NCI-H146 (cell line): ENCODE results near the gene PYDC1.
"Not testable (repeated sequence)": the region's sequence is repeated elsewhere in the genome, so short reads cannot be mapped to it uniquely, and the experiment has no call there.

Experiments
- DNase-seq: peaks from one replicate; lab custom pipeline; 2025; lab: John Stamatoyannopoulos, UW

The PYDC1 gene

DNA sequence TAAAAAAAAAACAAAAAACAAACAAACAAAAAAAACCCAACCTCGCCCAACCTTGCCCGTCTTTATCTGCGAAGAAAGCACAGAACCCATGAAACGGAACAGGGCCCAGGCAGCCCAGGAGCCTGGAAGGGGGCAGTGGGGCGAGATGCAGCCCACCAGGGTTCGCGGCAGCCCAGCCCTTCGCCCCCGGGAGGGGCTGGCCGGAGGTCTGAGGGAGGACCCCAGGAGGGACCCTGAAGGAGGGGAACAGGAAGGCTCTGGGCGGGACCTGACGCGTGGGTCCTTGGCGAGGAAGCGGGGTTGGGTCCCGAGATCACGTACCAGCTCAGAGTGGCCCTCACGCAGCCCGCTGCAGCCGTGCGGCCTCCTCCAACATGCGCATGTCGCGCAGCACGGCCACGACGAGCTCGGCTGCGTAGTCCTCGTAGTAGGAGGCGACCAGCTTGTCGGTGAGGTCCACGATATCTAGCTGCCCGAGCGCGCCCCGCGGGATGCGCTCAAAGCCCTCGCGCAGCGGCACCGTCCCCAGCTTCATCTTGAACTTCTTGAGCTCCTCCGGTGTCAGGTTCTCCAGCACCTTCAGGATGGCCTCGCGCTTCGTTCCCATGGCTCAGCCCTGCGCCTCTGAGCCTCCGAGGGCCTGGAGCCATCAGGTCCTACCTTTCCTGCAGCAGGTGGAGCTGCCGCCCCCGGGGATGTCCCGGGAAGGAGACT lies at the start of gene PYDC1:
Gene PYDC1 (minus strand): TSS at position 714 of the 714 bp plus-strand sequence. CDS start 107 bp downstream, at position 607.
- no peak for DNase-seq

DNA sequence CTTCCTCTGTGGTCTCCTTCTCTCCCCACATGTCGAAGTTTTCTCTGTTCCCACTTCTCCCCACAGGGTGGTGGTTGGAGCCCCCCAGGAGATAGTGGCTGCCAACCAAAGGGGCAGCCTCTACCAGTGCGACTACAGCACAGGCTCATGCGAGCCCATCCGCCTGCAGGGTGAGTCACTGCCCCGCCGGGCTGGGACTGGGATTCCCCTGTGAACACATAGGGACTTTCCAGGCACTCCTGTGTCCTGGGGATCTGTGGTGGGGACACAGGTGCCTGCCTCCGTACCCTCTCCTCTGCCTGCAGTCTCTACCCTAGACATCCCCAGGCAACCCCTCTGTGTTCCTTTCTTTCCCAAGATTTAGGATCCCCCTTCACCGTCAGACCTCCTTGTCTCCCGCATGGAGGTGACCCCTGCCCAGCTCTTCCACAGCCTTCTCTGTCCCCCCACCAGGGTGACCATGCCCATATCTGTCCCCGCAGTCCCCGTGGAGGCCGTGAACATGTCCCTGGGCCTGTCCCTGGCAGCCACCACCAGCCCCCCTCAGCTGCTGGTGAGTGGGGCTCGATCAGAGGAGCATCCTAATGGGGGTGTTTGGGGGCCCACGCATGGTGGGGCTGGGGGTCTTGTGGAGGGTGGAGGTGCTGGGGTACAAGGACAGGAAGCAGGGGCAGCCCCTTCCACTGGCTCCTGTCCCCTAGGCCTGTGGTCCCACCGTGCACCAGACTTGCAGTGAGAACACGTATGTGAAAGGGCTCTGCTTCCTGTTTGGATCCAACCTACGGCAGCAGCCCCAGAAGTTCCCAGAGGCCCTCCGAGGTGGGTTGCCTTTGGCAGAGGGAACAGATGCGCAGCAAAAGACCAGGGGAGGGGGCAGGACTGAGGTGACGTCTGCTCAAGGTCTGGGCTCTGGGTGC lies 48.7 kb upstream of the PYDC1 start:
- DNase-seq, result no peak

DNA sequence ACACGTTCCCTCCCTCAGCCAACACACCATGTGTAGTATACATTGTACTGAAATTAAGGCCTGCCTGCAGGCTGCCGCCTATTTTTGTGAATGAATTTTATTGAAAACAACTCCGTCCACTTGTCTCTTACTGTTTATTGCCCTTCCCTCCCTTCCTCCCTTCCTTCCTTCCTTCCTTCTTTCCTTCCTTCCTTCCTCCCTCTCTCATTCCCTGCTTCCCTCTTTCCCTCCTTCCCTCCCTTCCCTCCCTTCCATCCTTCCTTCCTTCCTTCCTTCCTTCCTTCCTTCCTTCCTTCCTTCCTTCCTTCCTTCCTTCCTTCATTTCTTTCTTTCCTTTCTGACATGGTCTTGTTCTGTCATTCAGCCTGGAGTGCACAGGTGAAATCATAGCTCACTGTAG lies 45.1 kb upstream of the PYDC1 start:
- no peak for DNase-seq

DNA sequence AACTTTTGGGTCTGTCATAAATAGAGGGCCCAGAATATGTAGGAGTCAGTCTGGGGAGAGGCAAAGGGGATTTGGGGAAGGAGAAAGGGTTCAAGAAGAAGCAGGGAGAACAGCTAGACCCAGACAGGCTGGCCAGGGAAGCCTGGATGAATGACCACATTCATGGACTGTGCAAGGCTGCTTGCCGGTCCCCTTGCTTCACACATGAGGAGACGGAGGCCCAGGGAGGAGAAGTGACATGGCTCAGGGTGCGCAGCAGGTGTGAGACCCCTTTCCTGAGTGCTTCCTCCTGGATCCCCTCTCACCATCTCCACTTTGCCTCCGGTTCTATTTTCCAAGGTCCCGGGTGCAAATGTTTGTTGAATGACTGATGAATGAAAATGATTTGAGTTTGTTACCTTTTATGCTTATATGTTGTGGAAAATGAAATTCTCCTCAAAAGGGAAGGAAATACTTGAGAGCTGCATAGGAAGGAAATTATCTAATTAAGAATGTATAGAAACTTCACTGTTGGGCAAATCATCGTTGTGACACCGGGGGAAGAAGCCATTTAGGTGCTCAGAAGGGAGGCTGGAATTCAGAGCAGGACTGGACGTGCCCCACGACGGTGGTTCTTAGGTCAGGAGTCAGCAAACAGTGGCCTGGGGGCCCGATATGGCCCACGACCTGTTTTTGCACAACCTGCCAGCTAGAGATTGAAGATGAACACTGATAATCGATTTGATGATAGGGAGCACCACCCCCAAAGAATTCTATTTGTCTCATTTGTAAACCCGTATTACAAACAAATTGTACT lies 43.4 kb upstream of the PYDC1 start:
- no peak for DNase-seq

DNA sequence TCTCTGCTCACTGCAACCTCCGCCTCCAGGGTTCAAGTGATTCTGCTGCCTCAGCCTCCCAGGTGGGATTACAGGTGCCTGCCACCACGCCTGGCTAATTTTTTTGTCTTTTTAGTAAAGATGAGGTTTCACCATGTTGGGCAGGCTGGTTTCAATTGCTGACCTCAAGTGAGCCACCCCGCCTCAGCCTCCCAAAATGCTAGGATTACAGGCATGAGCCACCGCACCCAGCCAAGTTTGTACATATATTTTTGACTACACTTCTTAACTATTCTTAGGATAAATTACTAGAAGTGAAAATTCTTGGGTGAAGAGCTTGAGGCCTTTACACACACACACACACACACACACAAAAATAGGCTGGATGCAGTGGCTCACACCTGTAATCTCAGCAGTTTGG lies 41.4 kb upstream of the PYDC1 start:
- DNase-seq, result no peak

DNA sequence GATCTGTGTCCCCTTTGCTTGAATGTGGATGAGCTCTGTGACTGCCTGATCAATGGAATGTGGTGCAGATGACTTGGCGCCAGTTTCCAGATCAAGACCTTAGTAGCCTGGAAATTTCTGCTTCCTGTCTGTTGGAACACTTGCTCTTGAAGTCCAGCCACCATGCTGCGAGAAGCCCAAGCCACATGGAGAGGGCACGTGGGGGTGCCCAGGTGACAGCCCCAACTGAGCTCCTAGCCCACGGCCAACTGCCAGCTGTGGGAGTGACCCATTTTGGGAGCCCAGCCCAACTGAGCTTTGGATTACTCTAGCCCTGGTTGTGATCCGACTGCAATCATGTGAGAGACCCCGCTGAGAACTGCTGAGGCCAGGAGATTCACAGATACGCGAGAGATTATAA lies 39.5 kb upstream of the PYDC1 start:
- no peak for DNase-seq

DNA sequence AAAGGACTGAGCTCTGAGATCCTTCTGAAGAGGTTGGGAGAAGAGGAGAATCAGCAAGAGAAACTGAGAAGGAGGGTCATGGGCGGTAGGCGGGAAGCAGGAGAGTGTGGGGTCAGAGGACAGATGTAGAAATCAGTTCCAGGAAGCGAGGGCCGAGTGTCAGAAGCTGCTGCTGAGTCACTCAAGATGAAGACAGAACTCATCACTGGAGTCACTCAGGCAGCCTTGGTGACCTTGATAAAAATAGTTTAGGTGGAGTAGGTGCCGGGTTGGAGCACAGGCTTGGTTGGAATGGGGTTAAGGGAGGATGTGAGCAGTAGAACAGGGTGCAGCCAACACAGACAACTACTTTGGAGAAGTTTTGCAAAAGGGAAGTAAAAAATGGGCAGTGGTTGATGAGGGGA lies 36.7 kb upstream of the PYDC1 start:
- no peak for DNase-seq

DNA sequence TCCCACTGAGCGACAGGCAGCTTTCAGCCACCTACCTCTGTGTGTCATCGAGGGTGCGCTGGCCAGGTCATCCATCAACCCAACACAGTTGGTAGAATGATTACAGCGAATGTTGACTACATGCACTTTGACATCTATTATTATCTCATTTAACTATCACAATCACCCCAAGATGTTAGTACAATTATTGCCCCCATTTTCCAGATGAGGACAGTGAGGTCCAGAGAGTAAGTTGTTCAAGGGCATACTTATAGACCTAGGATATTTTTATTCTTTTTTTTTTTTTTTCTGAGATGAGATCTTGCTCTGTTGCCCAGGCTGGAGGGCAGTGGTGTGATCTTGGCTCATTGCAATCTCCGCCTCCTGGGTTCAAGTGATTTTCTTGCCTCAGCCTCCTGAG lies 34.5 kb upstream of the PYDC1 start:
- DNase-seq, result no peak

DNA sequence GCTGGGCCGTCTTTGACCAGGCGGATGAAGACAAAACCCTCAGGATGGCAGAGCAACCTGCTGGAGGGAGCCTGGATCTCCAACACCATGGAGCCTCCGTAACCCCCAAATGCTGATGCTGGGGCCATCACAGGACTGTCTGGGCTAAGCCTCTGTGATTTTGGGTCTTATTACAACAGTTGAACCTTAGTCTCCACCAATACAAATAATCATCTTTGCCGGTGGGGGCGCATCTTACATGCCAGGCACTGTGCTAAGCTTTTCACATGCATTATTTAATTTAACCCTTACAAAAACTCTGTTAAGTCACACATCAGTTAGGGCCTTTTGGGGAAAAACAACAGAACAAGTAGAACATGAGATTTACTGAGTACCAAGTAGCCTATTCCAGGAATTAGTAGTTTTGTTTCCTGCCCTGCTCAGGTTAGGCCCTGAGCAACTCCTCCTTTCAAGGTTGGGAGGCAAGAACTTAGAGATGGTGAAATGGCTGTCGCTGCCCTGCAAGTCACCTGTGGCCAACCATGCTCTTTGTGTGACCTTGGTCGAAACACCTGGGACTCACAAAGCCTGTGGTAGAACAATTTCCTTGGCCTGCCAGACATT lies 33.9 kb upstream of the PYDC1 start:
- no peak for DNase-seq

DNA sequence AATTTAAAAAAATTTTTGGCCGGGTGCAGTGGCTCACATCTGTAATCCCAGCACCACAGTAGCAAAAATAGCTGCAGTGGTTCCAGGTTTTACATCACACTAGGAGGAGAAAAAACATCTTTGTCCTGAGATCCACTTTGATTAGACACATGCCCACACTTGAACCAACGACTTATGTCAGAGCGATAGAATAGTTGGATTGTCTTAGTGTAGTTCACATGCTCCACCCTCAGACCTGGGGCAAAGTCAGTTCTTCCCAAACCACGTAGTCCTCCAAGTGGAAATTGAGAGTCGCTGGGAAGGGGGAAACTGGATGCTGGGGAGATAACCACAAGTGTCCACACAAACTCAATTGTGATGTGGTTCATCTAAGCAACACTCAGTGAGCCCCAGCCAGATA lies 31.4 kb upstream of the PYDC1 start:
- no peak for DNase-seq

DNA sequence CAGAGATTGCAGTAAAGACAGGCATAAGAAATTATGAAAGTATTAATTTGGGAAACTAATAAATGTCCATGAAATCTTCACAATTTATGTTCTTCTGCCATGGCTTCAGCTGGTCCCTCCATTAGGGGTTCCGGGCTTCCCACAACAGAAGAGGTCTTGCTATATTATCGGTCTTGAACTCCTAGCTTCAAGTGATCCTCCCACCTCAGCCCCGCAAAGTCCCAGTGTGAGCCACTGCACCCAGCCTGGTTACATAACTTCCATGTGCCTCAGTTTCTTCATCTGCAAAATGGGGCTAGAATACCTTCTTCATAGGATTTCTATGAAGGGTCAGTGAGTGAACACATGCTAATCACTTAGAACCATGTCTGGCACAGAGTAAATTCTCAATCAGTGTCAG lies 29.4 kb upstream of the PYDC1 start:
- DNase-seq, result no peak

DNA sequence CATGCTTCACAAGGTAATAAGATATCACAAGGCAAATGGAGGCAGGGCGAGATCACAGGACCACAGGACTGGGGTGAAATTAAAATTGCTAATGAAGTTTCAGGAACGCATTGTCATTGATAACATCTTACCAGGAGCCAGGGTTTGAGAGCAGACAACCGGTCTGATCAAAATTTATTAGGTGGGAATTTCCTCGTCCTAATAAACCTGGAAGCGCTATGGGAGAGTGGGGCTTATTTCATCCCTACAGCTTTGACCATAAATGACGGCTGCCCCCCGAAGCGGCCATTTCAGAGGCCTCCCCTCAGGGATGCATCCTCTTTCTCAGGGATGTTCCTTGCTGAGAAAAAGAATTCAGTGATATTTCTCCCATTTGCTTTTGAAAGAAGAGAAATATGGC lies 28.7 kb upstream of the PYDC1 start:
- not testable (repeated sequence) for DNase-seq

DNA sequence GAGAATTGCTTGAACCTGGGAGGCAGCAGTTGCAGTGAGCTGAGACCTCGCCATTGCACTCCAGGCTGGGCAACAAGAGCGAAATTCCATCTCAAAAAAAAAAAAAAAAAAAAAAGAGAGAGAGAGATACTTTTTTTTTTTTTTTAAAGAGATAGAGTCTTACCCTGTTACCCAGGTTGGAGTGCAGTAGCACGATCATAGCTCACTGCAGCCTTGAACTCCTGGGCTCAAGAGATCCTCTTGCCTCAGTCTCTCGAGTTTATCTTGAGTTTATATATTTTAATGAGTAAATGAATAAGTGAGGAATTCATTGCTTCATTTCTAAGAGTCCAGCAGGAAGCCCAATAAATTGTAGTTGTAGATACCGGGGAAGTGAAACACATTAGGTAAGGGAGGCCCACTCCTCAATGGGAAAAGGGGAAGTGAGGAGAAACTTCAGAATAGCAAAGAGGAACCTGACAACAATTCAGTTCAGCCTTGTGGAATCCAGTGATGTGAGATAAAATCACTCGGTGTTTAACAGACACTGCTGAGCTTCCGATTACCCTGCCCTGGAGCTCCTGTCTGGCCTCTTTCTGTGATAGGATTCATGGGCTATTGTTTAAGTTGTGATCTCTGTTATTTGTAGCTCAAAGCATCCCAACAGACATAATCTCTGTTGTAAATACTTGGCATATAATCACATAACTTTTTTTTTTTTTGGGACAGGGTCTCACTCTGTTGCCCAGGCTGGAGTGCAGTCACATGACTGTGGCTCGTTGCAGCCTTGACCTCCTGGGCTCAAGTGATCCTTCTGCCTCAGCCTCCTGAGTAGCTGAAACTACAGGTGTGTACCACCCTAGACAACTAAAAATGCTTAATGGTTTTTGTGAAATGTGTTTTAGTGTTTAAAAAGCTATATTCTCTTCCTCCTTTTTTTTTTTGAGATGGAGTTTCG lies 27.1 kb upstream of the PYDC1 start:
- no peak for DNase-seq

DNA sequence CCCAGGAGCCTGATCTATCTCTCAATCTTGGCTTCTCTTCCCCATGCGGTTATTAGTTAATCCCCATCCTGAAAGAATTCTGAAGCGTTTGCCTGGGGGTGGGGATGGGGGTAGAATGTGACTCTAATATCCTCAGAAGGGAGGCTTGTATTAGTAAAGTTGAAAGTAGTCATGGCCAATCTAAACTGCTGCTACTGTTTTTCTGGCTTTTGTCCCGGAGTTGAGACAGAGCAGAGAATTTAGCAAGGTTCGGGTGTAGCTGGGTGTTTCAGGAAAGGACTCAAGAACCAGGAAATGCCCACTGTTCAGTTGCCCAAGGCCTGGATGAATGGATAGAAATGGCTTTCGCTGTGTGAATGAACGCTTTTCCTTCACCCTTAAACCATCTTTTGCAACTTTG lies 25.3 kb upstream of the PYDC1 start:
- no peak for DNase-seq

DNA sequence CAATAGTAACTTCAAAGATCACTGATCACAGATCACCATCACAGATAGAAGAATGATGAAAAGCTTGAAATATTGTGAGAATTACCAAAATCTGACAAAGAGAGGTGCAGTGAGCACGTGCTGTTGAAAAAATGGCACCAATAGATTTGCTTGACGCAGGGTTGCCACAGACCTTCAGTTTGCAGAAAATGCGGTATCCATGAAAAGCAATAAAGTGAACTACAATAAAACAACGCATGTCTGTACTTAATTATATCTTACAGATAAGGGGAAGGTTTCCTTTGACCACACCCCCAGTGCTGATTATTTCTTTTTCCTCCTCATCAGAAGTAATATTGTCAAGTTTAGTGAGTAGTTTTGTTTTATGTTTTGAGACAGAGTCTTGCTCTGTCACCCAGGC lies 21.1 kb upstream of the PYDC1 start:
- no peak for DNase-seq

DNA sequence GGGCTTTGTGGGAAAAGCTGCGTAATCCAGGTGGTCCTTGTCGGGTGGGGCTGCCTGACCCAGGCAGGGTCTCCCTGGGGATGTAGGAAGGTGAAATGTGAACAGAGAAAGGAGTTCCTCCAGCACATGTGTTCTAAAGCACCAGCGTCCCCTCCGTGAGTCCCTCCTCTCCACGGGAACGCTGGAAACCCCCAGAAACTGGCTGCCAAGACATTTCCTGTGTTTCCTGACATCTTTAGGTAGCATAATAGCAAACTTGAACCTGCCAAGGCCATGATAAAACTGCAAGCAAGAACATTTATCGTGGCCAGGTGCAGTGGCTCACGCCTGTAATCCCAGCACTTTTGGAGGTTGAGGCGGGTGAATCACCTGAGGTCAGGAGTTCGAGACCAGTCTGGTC lies 12.6 kb upstream of the PYDC1 start:
- DNase-seq, result no peak

DNA sequence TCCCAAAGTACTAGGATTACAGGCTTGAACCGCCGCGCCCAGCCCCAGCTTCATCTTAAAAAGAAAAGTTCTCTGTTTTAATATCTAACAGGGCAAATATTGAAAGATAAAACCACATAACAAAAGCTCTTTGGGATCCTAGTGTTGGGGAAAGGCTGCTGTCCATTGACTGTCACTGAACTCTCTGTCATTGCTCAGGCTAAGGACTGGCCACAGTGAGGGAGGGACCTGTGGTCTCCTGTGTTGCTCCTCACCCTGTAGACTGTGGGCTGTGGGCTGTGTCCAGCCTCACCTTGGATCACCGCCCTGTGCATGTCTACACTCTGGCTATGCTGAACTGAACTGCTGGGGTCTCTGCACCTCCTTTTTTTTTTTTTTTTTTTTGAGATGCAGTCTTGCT lies 11.3 kb upstream of the PYDC1 start:
- no peak for DNase-seq

DNA sequence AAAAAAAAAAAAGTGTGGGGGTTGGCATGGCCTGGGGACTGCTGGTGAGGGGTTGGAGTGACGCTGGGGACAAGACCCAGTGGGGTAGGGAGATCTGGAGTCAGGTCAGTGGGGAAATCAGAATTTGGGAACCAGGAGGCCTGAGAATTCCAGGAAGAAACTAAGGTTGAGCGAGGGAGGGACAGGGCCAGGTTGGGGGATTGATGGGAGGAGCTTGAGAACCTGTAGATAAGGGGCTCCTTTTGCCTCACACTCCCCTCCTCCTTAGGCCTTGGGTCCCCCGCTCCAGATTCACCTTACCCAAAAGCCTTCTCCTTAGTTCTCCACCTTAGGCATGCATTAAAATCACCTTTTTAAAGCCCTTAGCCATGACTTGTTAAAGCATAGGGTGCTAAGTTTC lies 8.3 kb upstream of the PYDC1 start:
- DNase-seq, result no peak

DNA sequence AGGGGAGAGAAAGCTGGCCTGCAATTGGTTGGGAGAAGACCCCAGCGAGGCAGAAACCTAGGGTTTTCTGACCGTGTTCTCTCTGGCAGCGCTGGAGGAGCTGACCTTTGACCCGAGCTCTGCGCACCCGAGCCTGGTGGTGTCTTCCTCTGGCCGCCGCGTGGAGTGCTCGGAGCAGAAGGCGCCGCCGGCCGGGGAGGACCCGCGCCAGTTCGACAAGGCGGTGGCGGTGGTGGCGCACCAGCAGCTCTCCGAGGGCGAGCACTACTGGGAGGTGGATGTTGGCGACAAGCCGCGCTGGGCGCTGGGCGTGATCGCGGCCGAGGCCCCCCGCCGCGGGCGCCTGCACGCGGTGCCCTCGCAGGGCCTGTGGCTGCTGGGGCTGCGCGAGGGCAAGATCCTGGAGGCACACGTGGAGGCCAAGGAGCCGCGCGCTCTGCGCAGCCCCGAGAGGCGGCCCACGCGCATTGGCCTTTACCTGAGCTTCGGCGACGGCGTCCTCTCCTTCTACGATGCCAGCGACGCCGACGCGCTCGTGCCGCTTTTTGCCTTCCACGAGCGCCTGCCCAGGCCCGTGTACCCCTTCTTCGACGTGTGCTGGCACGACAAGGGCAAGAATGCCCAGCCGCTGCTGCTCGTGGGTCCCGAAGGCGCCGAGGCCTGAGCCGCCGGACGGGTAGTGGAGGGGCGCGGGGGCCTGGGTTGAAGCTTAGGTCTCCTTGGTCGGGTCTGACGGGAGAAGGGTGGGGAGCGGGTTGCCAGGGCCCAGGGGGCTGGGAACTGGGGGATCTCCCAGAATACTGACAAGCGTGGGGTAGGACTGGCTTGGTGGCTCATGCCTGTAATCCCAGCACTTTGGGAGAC lies 7.4 kb upstream of the PYDC1 start:
- DNase-seq, result no peak

DNA sequence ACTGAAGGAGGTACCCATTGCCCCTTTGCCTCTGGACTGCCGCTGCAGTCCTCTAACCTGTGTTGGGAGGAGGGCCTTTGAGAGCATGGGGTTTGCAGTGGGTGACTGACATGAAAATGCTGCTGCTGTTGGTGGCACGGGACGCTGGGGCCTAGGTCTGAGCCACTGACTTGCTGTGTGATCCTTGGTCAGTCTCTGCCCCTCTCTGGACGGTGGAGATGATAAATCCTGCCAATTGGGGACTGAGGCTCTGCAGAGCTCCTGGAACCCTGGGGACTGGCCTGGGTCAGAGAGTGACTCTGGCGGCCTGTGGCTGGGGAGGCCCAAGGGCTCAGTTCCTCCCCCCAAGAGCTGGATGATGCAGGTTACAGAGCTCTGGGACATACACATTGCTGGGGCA lies 6.1 kb upstream of the PYDC1 start:
- no peak for DNase-seq
